Keratinocyte (primary cell): ENCODE results near the gene PFKP. TPM values are rescaled to one million over a fixed set of nuclear protein-coding genes. Genes with fewer than 3 reads are reported as not detected.
"Not testable (repeated sequence)": the region's sequence is repeated elsewhere in the genome, so short reads cannot be mapped to it uniquely, and the experiment has no call there.

Experiments
- DNase-seq: peaks from one replicate; pipeline ENCODE4 v3.0.0-alpha.2; 2011; ENCODE audit warnings: low read depth, missing footprints, low spot score
- FAIRE-seq: peaks from 2 replicates; lab custom pipeline; 2011; peaks lifted over from hg19 to GRCh38; lab: Jason Lieb, UNC
- H2AFZ ChIP-seq: 2 replicates; pipeline ENCODE4 v1.6.0; 2012; ENCODE audit warnings: low read length, control low read depth, inconsistent platforms; ENCODE audit not compliant: control insufficient read depth
- H3K27ac ChIP-seq: 2 replicates; pipeline ENCODE4 v1.5.1; 2011; ENCODE audit warnings: low read length; ENCODE audit not compliant: control insufficient read depth, insufficient read depth
- H3K27me3 ChIP-seq: 3 replicates; pipeline ENCODE4 v1.6.0; 2011; ENCODE audit warnings: low read length; ENCODE audit not compliant: control insufficient read depth, insufficient read depth; ENCODE audit errors: extremely low read depth
- H3K36me3 ChIP-seq, 2 experiments: 2 replicates in 1 of 2; 3 replicates in 1 of 2; pipeline ENCODE4 v1.5.1; 2011; ENCODE audit warnings: low read length in 2 of 2, mild to moderate bottlenecking in 1 of 2; ENCODE audit not compliant: control insufficient read depth in 2 of 2, insufficient read depth in 2 of 2; ENCODE audit errors: extremely low read depth in 1 of 2
- H3K4me1 ChIP-seq: 3 replicates; pipeline ENCODE4 v1.5.1; 2011; ENCODE audit warnings: low read length; ENCODE audit not compliant: control insufficient read depth, insufficient read depth; ENCODE audit errors: extremely low read depth
- H3K4me2 ChIP-seq: 3 replicates; pipeline ENCODE4 v1.6.0; 2011; ENCODE audit warnings: low read depth, low read length; ENCODE audit not compliant: control insufficient read depth, insufficient read depth; ENCODE audit errors: extremely low read depth
- H3K4me3 ChIP-seq, 3 experiments: fragments of 200-600 bp in 1 of 3; sonication (generic) in 1 of 3; 2 replicates in 2 of 3; 3 replicates in 1 of 3; pipeline ENCODE4 v1.5.1; 2011 to 2016; ENCODE audit warnings: low read length in 3 of 3, mild to moderate bottlenecking in 3 of 3, control low read depth in 2 of 3, inconsistent platforms in 1 of 3, low read depth in 1 of 3, mixed read lengths in 1 of 3, mixed run types in 1 of 3, moderate library complexity in 1 of 3; ENCODE audit not compliant: control insufficient read depth in 2 of 3, insufficient read depth in 2 of 3; ENCODE audit errors: extremely low read depth in 1 of 3
- H3K79me2 ChIP-seq: 2 replicates; pipeline ENCODE4 v1.6.0; 2012; ENCODE audit warnings: low read length; ENCODE audit not compliant: control insufficient read depth, insufficient read depth
- H3K9ac ChIP-seq: 3 replicates; pipeline ENCODE4 v1.6.0; 2011; ENCODE audit warnings: low read length; ENCODE audit not compliant: control insufficient read depth, insufficient read depth; ENCODE audit errors: extremely low read depth
- H3K9me1 ChIP-seq: 3 replicates; pipeline ENCODE4 v1.6.0; 2011; ENCODE audit warnings: low read length; ENCODE audit not compliant: control insufficient read depth, insufficient read depth; ENCODE audit errors: extremely low read depth
- H3K9me3 ChIP-seq: 2 replicates; pipeline ENCODE4 v1.5.1; 2012; ENCODE audit warnings: low read depth, low read length; ENCODE audit not compliant: control insufficient read depth
- H4K20me1 ChIP-seq: 3 replicates; pipeline ENCODE4 v1.6.0; 2011; ENCODE audit warnings: low read length; ENCODE audit not compliant: control insufficient read depth, insufficient read depth; ENCODE audit errors: extremely low read depth
- CTCF ChIP-seq, 3 experiments: IDR thresholded peaks in 1 of 3; conservative IDR thresholded peaks in 1 of 3; optimal IDR thresholded peaks in 1 of 3; 2 replicates in 2 of 3; 3 replicates in 1 of 3; pipeline versions ENCODE3 to v1.5.1; 2011; ENCODE audit warnings: low read length in 3 of 3, mild to moderate bottlenecking in 3 of 3, moderate library complexity in 2 of 3, control low read depth in 1 of 3, inconsistent platforms in 1 of 3; ENCODE audit not compliant: insufficient read depth in 2 of 3; ENCODE audit errors: extremely low read depth in 1 of 3
- EZH2 ChIP-seq: IDR thresholded peaks from one replicate; pipeline ENCODE4 v1.6.1; 2012; ENCODE audit warnings: inconsistent platforms, mild to moderate bottlenecking, low read length, moderate library complexity
- dilution Hi-C: fragments of 300-500 bp; cut with MboI; formaldehyde crosslinking; loops from one replicate; pipeline ENCODE4 v1.7.0; 2020; ENCODE audit warnings: low sequenced_read_pairs; ENCODE audit not compliant: extremely low pct_ligation_motif_present
- polyA plus RNA-seq, 5 experiments: library from polyadenylated mRNA; depleted of rRNA in 3 of 5; stranded (reverse) in 3 of 5; stranded (forward) in 1 of 5; unstranded in 1 of 5; fragments of >200 nt; gene quantifications; 1 replicate in 1 of 5; 2 replicates in 3 of 5; 3 replicates in 1 of 5; pipeline versions ENCODE4 v1.2.1 to v1.2.3, GENCODE V29; 2011 to 2012; ENCODE audit warnings: missing spikeins in 2 of 5, low read depth in 1 of 5, low replicate concordance in 1 of 5

PFKP gene
- polyA plus RNA-seq, 1 donor (not counting 4 experiments of a cell fraction or from before 2014, with no cell fraction given): 117 TPM

- DNase-seq (no peak), FAIRE-seq (no peak)
- H3K9me3 ChIP-seq: no peaks in the 10 kb centered on the region
- H3K79me2 ChIP-seq: peaks cover 27% of the 10 kb centered on the region
- H3K9me1 ChIP-seq: no peaks in the 10 kb centered on the region
- H3K4me3 ChIP-seq: no peak overlapping the region
- no peaks in the 10 kb centered on the region for H3K27me3 ChIP-seq
- no peak overlapping the region for H2AFZ ChIP-seq
- TF ChIP-seq EZH2 (no peak), CTCF (optimal IDR thresholded peaks at IDR 0.05 in 1 of 3, IDR thresholded peaks at IDR 0.05 in 1 of 3, conservative IDR thresholded peaks at IDR 0.05 in 1 of 3; ENCODE audit: extremely low read depth in 1 of 3, insufficient read depth in 2 of 3, low read length in 3 of 3) (no peak)
- peaks cover 32 to 44% of the 10 kb centered on the region in 2 experiments for H3K36me3 ChIP-seq
- H3K27ac ChIP-seq: no peak overlapping the region
- dilution Hi-C loops: no loop called here
- peaks cover 13% of the 10 kb centered on the region for H3K4me1 ChIP-seq
- no peak overlapping the region for H3K4me2 ChIP-seq
- no peak overlapping the region for H3K9ac ChIP-seq
- H4K20me1 ChIP-seq: no peaks in the 10 kb centered on the region
Observed at GRCh38 chr10:3105905-3106304, 38.6 kb downstream of the PFKP start.

GRCh38 chr10:3106328-3106727, 39.0 kb downstream of the PFKP start:
- H4K20me1 ChIP-seq, H3K9ac ChIP-seq, H3K4me2 ChIP-seq, DNase-seq, dilution Hi-C loops, H3K9me1 ChIP-seq, H3K4me3 ChIP-seq, H3K27ac ChIP-seq, H3K9me3 ChIP-seq, H2AFZ ChIP-seq, FAIRE-seq, H3K27me3 ChIP-seq: not testable (repeated sequence)
- H3K79me2 ChIP-seq: peaks cover 25% of the 10 kb centered on the region
- peaks cover 13% of the 10 kb centered on the region for H3K4me1 ChIP-seq
- H3K36me3 ChIP-seq: peaks cover 32 to 45% of the 10 kb centered on the region in 2 experiments

DNA sequence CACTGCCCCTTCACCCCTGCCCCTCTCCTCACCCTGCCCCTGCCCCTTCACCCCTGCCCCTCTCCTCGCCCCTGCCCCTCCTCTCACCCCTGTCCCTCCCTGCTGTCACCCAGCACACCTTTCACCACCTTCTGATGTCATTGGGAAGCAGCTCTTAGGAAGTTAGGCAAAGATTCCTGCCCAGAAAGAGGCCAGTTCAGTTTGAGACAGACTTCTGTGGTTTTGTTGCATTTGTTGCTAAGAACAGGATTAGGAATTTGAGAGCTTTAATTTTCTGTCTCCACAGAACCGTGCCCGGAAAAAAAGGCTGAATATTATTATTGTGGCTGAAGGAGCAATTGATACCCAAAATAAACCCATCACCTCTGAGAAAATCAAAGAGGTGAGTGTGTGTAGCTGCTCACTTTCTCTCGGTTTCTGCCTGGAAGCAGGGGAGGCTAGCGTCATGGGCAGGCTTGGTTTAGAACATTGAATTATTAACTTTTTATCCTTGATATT, 39.6 kb downstream of the PFKP start:
- dilution Hi-C loops: no loop called here
- no peaks in the 10 kb centered on the region for H3K9me1 ChIP-seq
- peaks cover 22% of the 10 kb centered on the region for H3K79me2 ChIP-seq
- DNase-seq (no peak), FAIRE-seq (no peak)
- H3K9me3 ChIP-seq: no peaks in the 10 kb centered on the region
- H3K9ac ChIP-seq: peak overlapping the region; percentile 83
- H3K4me2 ChIP-seq: peak overlapping the region; percentile 82
- no peaks in the 10 kb centered on the region for H4K20me1 ChIP-seq
- H3K27me3 ChIP-seq: no peaks in the 10 kb centered on the region
- peaks cover 13% of the 10 kb centered on the region for H3K4me1 ChIP-seq
- H2AFZ ChIP-seq: no peak overlapping the region
- H3K27ac ChIP-seq: peak overlapping the region; percentile 97
- H3K36me3 ChIP-seq: peaks cover 34 to 44% of the 10 kb centered on the region in 2 experiments
- H3K4me3 ChIP-seq: peak overlapping the region in 2 of 3 experiments; percentile 36 to 39
- TF ChIP-seq CTCF (optimal IDR thresholded peaks at IDR 0.05 in 1 of 3, IDR thresholded peaks at IDR 0.05 in 1 of 3, conservative IDR thresholded peaks at IDR 0.05 in 1 of 3; ENCODE audit: extremely low read depth in 1 of 3, insufficient read depth in 2 of 3, low read length in 3 of 3) (no peak), EZH2 (no peak)
